Gastrocnemius medialis (tissue), 4 donors: ENCODE data around the gene ZIC1.

ENCODE experiments used
- POLR2A ChIP-seq, 2 donors: fragments of 450-650 bp; IDR thresholded peaks; one replicate each; pipeline ENCODE4 v1.6.1; 2017; ENCODE audit warnings: antibody characterized with exemption in 2 of 2, mild to moderate bottlenecking in 2 of 2, moderate library complexity in 2 of 2
- TF ChIP-seq, protein P1 (sequence below), 5 experiments: fragments of 450-650 bp in 3 of 5; fragments of 200-600 bp in 2 of 5; sonication (generic) in 2 of 5; IDR thresholded peaks in 4 of 5; conservative IDR thresholded peaks in 1 of 5; 1 replicate in 4 of 5; 2 replicates in 1 of 5; pipeline ENCODE4 v1.5.1; 2016 to 2019; ENCODE audit warnings: antibody characterized with exemption in 5 of 5, mild to moderate bottlenecking in 3 of 5, moderate library complexity in 3 of 5

DNA sequence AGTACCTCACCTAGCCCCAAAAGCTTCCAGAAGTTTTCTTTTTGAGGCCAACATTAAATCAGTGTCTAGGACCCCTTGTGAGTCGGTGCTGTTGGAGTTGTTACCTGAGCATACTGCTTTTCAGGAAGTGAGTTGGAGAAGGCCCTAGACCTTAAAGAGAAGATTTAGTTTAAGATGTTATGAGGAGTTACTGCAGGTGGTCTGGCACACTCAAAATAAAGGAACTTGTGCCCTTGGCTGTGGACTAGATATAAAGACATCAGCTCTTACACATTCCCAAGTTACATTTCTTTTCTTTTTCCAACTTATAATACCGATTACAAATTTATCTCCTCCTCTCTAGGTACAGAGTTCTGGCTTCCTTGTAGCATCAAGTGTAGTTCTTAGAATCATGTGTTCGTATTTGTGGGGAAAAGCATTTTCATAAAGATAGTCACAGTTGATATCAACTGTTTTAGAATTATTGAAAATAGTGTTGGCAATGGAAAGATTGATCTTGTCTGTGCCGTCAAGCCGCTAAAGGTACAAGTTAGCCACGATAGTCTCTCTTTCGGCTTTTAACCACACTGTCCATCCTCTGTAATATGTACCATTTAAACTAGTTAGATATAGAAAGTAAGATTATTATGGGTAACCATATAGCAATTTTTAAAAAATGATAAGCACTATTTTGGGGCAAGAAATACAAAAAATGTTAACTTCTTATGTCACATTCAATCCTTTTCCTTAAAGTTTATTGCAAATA, 8.6 kb downstream of the ZIC1 start:
- TF ChIP-seq, protein P1, sequence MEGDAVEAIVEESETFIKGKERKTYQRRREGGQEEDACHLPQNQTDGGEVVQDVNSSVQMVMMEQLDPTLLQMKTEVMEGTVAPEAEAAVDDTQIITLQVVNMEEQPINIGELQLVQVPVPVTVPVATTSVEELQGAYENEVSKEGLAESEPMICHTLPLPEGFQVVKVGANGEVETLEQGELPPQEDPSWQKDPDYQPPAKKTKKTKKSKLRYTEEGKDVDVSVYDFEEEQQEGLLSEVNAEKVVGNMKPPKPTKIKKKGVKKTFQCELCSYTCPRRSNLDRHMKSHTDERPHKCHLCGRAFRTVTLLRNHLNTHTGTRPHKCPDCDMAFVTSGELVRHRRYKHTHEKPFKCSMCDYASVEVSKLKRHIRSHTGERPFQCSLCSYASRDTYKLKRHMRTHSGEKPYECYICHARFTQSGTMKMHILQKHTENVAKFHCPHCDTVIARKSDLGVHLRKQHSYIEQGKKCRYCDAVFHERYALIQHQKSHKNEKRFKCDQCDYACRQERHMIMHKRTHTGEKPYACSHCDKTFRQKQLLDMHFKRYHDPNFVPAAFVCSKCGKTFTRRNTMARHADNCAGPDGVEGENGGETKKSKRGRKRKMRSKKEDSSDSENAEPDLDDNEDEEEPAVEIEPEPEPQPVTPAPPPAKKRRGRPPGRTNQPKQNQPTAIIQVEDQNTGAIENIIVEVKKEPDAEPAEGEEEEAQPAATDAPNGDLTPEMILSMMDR (IDR thresholded peaks at IDR 0.05 in 4 of 5, conservative IDR thresholded peaks at IDR 0.05 in 1 of 5): no peak
- no peak for TF ChIP-seq POLR2A (IDR thresholded peaks at IDR 0.05)
